Measurements from ENCODE around the gene SMIM33.
A peak's percentile ranks its signal among the peaks of the same experiment; 100 is the strongest.
"Not testable (repeated sequence)": the region's sequence is repeated elsewhere in the genome, so short reads cannot be mapped to it uniquely, and the experiment has no call there.

SMIM33 gene

GRCh38 chr5:139457241-139457640, 13.6 kb upstream of the SMIM33 start:
- DNase-seq (ENCODE audit: low read depth), result no peak

- DNase-seq (ENCODE audit: low read depth), result no peak
Observed at GRCh38 chr5:139457653-139458306, 13.0 kb upstream of the SMIM33 start.

- peak; percentile 65 for DNase-seq (ENCODE audit: low read depth)
Observed at GRCh38 chr5:139458580-139459407, 12.0 kb upstream of the SMIM33 start.

- DNase-seq (ENCODE audit: low read depth), result no peak
Observed at GRCh38 chr5:139459451-139459934, 11.3 kb upstream of the SMIM33 start.

GRCh38 chr5:139460455-139460854, 10.3 kb upstream of the SMIM33 start:
- no peak for DNase-seq (ENCODE audit: low read depth)

GRCh38 chr5:139461176-139461575, 9.6 kb upstream of the SMIM33 start:
- no peak for DNase-seq (ENCODE audit: low read depth)

GRCh38 chr5:139461698-139462097, 9.1 kb upstream of the SMIM33 start:
- DNase-seq (ENCODE audit: low read depth), result no peak

- DNase-seq (ENCODE audit: low read depth), result no peak
Observed at GRCh38 chr5:139462586-139463276, 8.1 kb upstream of the SMIM33 start, which contains the start of gene ECSCR. Gene ECSCR (minus strand): TSS chr5:139462743. CDS start chr5:139462670, 73 bp downstream.

GRCh38 chr5:139468421-139468931, 2.3 kb upstream of the SMIM33 start:
- DNase-seq (ENCODE audit: low read depth), result no peak

- DNase-seq (ENCODE audit: low read depth), result no peak
Observed at GRCh38 chr5:139472386-139473030, 1.7 kb downstream of the SMIM33 start.

GRCh38 chr5:139473105-139473504, 2.3 kb downstream of the SMIM33 start:
- DNase-seq (ENCODE audit: low read depth), result no peak

- no peak for DNase-seq (ENCODE audit: low read depth)
Observed at GRCh38 chr5:139473565-139473964, 2.8 kb downstream of the SMIM33 start.

- DNase-seq (ENCODE audit: low read depth), result no peak
Observed at GRCh38 chr5:139474890-139475791, 4.3 kb downstream of the SMIM33 start.

- no peak for DNase-seq (ENCODE audit: low read depth)
Observed at GRCh38 chr5:139475865-139476617, 5.2 kb downstream of the SMIM33 start.

- DNase-seq (ENCODE audit: low read depth), result not testable (repeated sequence)
Observed at GRCh38 chr5:139478657-139479423, 8.0 kb downstream of the SMIM33 start.

- not testable (repeated sequence) for DNase-seq (ENCODE audit: low read depth)
Observed at GRCh38 chr5:139479729-139480128, 8.9 kb downstream of the SMIM33 start.

- no peak for DNase-seq (ENCODE audit: low read depth)
Observed at GRCh38 chr5:139481122-139481533, 10.3 kb downstream of the SMIM33 start.

- no peak for DNase-seq (ENCODE audit: low read depth)
Observed at GRCh38 chr5:139481580-139482049, 10.8 kb downstream of the SMIM33 start.

Data from activated T-cell treated with anti-CD3 and anti-CD28 coated beads for 24 hours (primary cell).